Heart left ventricle (tissue), 13 donors: ENCODE measurements around the gene B3GAT1.

Experiments used
- CTCF ChIP-seq, 12 donors: fragments of 200-600 bp; sonication (generic) in 4 of 12; IDR thresholded peaks; one replicate each; pipeline versions ENCODE4 v1.5.0 to v1.8.0; 2018 to 2022; ENCODE audit warnings: antibody characterized with exemption in 12 of 12, mild to moderate bottlenecking in 5 of 12
- POLR2A ChIP-seq, 2 donors: fragments of 450-650 bp; IDR thresholded peaks; one replicate each; pipeline ENCODE4 v1.6.1; 2017; ENCODE audit warnings: antibody characterized with exemption in 2 of 2, mild to moderate bottlenecking in 2 of 2, moderate library complexity in 2 of 2
- donor health status: ischemic (EF 13 %, LVEDD 7.1; RV severe dilation, severe dysfunction).
- donor health status: DM: no; HTN: yes; CAD: no.
- donor health status: DM: no; HTN: no; CAD: no.
- donor health status: ischemic (EF 25% LVEDD 6.9; RV normal size, moderate dysfunction).
- donor health status: ischemic (EF 25% LVEDD 5.7; RV mildly dilated, moderate dysfunction).
- donor health status: ischemic (EF 35%, LVEDD 5.7; RV mildly dilated, moderate dysfunction).
- donor health status: nonischemic (EF 11% LVEDD 7.7; RV severe dilation, severe dysfunction).
- donor health status: DM: yes; HTN: yes; CAD: no.
- donor health status: PGD.
- donor health status: ischemic (EF 29% LVEDD 5.4; RV normal size, mild dysfunction).
- donor health status: nonischemic (EF 23%, LVEDD 6.1; RV moderate dilation, normal function).

DNA sequence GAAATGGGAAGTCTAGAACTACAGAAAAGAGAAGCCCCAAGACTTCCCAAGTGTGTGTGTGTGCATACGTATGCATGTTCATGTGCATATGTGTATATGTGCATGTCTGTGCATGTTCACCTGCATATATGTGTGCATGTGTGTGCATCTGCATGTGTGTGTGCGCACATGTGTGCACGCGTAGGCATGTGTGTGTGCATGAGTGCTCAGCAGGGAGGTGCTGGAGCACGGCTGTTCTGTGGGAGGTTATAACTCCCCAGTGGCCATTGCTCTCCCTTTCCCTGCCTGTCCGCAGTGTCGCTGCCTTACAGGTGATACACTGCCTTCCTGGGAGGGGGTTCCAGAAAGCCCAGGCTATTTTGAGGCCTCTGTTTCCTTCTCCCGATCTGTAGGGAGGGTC lies 29.8 kb downstream of the B3GAT1 start:
- TF ChIP-seq CTCF (IDR thresholded peaks at IDR 0.05) (no peak), POLR2A (IDR thresholded peaks at IDR 0.05) (no peak)
